Measurements from ENCODE around the gene ACSS2.

DNA sequence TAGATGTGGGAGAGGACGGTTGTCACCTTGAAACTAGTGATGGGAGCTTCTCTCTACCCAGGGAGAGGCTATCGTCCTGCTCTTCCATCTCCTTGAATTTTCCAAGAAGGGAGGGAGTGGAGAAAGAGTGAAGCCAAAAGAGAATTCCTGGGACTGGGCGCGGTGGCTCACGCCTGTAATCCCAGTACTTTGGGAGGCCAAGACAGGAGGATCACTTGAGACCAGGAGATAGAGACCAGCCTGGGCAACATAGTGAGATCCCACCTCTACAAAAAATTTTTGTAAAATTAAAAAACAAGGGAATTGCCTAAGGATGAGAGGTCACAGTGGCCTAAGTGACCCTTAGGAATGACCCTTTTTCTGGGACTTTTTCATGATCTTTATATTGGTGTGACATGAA lies 88.1 kb downstream of the ACSS2 start:
- TF ChIP-seq CREB1 (CRISPR knock-in tag; IDR thresholded peaks at IDR 0.05; ENCODE audit: low read depth), result no peak
- TF ChIP-seq CTCF (conservative IDR thresholded peaks at IDR 0.05; ENCODE audit: low read depth in 2 of 2), result no peak
- no peak for TF ChIP-seq POLR2AphosphoS5 (IDR thresholded peaks at IDR 0.05; ENCODE audit: low read depth)
- TF ChIP-seq EZH2phosphoT487 (IDR thresholded peaks at IDR 0.05; ENCODE audit: unreplicated experiment), result no peak
- no peak for TF ChIP-seq REST (IDR thresholded peaks at IDR 0.05; ENCODE audit: unreplicated experiment)
- TF ChIP-seq EZH2 (IDR thresholded peaks at IDR 0.05; ENCODE audit: low read depth, unreplicated experiment), result no peak

Data from GM23338 (cell line).